HG02852 (cell line): ENCODE data around the gene UGT1A3.
"Not testable (repeated sequence)": the region's sequence is repeated elsewhere in the genome, so short reads cannot be mapped to it uniquely, and the experiment has no call there.

Source experiments
- ATAC-seq: cut with Tn5 transposase; IDR thresholded peaks from one replicate; pipeline ENCODE4 v1.9.1; 2021; ENCODE audit warnings: mild to moderate bottlenecking, moderate library complexity; ENCODE audit not compliant: unreplicated experiment

Gene UGT1A3

DNA sequence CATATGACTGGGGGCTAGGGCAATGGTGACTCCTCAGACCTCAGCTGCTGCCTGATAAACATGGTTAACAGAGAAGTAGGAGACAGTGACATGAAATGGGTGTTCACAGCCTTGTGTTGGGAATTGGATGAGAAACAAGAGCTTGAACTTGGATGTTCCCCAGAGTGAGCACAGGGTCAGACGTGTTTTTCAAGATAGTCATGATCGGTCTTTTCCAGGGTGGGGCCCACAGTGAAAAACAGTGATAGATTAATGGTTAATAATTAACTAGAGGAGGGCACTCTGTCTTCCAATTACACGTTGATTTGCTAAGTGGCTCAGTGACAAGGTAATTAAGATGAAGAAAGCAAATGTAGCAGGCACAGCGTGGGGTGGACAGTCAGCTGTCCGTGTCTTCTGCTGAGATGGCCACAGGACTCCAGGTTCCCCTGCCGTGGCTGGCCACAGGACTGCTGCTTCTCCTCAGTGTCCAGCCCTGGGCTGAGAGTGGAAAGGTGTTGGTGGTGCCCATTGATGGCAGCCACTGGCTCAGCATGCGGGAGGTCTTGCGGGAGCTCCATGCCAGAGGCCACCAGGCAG is at the start of gene UGT1A3:
Gene UGT1A3 (plus strand): TSS at position 320 of the 579 bp plus-strand sequence. CDS start 85 bp downstream, at position 405.
- ATAC-seq: no peak

DNA sequence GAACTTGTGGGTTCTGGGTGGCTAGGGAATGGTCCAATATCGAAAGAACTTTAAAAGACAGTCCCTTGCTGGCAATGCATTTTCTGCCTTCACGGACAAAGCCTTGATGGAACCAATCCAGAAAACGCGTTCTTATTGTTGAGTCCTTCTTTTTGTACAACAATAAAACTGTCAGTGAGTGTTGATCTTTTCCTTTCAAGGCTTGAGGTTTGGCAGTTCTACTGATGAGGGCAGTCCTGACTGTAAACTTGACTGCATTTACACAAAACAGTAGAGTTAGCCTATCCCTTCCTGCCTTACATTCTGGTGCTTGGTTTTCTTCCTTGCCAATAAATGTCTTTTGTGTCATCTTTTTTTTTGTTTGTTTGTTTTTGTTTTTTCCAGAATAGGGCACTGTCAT is 49.6 kb upstream of the UGT1A3 start:
- no peak for ATAC-seq

DNA sequence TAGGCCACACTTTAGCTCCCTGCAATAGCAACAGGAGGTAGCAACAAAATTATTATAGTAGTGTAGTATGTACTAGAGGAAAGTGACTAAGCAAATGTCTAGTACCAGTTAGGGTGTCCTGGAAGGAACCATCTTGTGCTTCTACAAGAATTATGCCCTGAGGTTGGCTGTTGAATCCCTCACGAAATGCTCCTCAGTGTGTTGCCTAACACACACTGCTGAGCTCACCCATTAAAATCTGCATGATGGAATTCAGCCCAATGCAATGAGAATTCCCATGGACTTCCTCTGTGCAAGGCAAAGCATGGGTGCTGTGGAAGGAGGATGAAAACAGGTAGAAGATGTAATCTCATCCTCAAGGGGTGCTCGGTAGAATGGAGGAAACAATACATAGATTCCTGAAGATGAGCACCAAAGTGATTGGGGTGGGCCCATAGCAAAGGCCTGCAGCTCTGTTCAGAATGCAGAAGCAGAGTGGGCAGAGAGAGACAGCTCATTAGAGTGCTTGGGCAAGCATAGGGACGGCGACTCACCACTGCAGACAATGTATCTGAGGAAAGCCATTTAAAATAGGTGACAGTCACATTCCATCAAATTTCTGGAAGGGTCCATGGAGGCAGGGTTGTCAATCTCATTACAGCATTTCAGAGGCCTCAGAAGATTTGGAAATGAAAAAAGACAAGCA is 48.3 kb upstream of the UGT1A3 start:
- no peak for ATAC-seq

DNA sequence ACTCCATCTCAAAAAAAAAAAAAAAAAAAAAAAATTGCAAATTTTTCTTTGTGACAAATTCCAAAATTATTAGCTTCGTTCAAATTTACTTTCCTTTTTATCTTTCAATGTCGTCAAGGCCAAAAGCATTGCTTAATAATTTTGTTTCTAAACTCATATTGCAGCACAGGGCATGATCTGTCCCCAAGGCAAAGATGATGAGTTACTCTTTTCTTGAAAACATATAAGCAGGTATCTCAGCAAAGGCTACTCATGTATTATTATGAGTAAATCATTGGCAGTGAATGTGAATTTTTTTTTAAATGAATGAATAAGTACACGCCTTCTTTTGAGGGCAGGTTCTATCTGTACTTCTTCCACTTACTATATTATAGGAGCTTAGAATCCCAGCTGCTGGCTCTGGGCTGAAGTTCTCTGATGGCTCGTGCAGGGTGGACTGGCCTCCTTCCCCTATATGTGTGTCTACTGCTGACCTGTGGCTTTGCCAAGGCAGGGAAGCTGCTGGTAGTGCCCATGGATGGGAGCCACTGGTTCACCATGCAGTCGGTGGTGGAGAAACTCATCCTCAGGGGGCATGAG is 47.2 kb upstream of the UGT1A3 start, which contains the start of gene UGT1A7:
Gene UGT1A7 (plus strand): TSS at position 381 of the 579 bp plus-strand sequence. CDS start 37 bp downstream, at position 418.
- no peak for ATAC-seq

DNA sequence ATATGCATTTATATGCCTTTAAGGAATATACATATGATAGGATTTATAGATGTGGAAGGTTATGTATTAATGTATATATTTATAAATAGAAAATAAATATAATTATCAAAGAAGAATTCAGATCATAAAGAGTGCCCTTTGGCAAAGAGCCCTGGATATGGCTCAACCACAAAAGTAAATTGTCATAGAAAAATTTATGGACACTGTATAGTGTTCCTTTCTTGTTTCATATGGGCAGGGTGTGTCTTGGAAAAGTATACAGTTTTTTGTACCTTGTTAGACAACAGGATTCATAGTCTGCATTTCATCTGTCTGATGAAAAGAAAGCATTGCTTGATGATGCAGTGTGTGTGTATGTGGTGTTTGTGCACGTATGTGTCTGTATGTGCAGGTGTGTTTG is 44.2 kb upstream of the UGT1A3 start:
- ATAC-seq: no peak

DNA sequence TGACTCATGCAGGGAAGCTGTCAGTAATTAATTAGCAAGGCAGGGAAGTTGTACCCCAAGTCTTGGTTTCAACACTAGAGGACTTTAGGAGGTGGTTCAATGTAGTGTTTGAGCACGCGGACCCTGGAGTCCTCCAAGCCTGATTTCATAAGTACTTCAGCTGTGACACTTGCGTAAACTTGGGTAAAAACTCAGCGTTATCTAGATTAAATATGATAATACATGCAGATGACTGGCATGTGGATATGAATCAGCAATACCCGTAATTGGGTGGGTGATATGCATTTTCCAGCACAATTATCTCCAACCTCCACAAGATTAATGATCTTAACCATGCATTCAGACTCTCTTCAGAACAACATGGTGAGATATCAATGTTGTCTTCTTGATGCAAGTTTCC is 41.9 kb upstream of the UGT1A3 start:
- ATAC-seq: no peak

DNA sequence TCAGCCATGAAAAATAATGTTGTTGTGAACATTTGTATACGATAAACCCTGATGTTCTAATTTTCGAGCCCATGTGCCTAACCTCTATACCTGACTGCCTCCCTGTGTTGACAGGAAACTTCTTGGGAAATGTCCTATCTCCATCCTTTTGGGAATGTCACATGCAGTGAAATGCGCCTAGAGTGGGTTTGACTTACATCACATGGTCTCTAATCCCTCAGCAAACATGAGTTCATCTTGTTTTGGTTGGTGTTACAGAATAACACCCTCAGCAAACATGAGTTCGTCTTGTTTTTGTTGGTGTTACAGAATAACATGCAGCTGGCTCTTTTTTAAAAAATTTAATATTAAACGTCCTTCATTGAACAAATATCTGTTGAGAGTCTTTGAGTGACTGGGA is 40.5 kb upstream of the UGT1A3 start:
- no peak for ATAC-seq

DNA sequence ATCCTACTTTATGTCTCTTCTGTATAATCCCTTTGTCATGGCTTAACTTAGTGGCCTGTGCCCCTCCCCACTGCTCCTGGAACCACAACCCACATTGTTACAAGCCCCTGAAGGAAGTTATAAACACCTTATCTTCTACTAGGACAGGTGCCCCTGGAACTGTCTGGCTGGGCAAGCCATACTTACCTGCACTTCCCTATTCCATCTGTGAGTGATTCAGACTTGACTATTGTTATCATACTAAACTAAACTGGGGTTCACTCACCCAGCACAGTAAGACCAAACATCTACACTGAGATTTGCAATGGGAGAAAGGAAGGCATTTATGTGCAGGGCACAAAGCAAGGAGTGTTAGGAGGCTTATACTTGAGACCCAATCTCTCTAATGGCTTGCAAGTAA is 39.8 kb upstream of the UGT1A3 start:
- ATAC-seq: no peak

DNA sequence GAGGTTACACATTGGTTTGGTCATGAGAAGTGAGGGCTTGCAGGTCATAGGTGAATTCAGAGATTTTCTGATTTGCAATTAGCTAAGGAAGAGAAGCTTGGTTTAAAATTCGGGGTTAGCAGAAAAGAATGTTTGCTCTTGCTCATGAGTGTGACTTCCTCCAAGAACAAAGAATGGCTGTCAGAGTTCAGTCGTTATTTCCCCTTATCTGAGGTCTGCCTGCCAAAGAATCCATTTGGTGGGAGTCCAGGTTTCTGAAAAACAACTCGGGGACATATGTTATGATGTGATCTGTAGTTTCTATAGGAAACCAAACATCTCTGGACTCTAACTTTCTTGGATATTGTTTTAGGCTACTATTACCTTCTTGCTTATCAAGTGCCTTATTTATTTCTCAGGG is 39.3 kb upstream of the UGT1A3 start:
- ATAC-seq: no peak

DNA sequence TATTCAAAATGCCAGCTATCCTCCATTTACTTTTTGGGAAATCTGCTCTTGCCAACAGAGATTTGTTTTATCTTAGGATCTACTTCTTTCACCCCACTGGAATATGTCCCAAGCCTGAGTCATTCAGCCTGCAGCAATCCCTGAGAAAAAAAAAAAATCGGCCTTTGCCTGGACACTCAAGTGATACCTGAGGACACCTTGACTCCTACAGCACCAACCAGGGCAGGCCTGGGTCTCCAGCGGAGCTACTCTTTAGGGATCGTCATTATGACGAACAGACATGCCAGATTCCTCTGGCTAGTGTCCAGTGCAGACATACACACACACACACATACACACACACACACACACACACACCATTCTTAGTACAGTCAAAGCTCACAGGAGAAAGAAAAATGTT is 38.4 kb upstream of the UGT1A3 start:
- ATAC-seq: no peak

DNA sequence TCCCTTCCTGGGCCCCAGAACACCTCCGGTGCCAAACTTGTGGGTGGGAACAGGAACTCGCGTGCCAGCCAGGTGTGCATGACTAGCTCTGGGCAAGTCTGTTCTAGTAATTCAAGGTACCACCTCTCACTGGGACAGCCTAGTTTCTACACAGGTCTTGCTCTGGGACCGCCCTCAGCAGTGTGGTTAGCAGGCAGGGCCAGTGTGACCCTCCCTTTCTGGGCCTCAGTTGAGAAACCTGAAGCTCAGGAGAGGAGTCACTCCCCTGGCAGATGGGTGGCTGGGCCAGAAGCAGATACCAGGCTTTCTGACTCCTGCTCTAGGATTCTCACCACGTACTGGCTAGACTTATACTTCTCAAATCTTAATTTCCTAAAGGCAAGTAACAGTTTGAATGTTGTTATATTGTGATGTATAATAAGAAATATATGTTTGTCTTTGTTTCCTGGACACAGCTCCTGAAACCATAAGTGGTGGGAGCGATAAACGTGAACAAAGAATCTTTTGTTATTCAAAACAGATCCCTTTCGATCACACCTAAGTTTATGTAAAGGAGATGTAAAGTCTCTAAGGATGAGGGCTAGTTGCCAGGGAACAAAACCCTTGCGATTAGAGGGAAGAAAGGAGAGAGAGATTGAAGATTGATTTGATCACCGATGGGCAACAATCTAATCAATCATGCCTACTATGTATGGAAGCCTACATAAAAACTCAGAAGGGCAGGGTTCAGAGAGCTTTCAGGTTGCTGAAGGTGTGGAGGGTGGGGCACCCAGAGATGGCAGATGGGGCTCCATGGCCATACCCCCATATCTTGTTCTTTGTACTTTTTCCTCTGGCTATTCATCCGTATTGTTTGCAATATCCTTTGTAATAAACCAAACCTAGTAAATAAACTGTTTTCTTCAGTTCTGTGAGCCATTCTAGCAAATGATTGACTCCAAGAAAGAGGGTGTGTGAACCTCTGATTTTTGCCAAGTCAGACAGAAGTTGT is 37.1 kb upstream of the UGT1A3 start:
- ATAC-seq: no peak

DNA sequence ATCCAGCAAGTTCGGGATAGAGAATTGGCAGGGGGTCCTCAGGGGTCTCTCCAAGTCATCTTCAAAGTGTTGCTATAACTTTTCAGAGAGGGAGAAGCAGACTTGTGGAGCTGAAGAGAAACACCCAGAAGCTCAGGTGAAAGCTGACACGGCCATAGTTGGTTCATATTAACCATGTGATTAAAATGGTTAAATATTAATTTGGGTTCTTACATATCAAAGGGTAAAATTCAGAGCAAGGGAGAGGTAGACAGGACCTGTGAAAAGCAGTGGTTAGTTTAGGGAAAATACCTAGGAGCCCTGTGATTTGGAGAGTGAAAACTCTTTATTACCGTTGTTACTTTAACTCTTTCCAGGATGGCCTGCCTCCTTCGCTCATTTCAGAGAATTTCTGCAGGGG is 36.2 kb upstream of the UGT1A3 start, which contains the start of gene UGT1A6:
Gene UGT1A6 (plus strand): TSS at position 243 of the 400 bp plus-strand sequence. CDS start 115 bp downstream, at position 358.
- ATAC-seq: no peak

GRCh38 chr2:233693963-233694362 is 34.9 kb upstream of the UGT1A3 start:
- no peak for ATAC-seq

DNA sequence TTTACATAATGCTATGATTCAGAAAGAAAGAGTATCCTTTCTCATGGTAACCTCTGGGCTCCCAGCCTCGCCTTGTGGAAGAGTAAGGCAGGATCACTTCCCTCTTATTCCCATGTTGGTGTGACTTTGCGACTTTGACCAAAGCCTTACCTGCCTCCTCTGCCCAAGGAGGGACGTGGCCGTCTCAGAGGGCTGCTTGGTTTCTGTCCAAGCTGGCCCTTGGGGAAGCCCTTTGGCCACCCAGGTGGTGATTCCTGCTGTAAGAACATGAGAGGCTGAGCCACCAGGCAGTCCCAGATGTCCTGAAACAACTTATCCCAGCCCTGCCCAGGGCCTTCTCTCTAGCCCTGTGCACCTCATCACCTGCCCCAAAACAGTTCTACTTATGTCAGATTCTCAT is 30.1 kb upstream of the UGT1A3 start:
- ATAC-seq: no peak

DNA sequence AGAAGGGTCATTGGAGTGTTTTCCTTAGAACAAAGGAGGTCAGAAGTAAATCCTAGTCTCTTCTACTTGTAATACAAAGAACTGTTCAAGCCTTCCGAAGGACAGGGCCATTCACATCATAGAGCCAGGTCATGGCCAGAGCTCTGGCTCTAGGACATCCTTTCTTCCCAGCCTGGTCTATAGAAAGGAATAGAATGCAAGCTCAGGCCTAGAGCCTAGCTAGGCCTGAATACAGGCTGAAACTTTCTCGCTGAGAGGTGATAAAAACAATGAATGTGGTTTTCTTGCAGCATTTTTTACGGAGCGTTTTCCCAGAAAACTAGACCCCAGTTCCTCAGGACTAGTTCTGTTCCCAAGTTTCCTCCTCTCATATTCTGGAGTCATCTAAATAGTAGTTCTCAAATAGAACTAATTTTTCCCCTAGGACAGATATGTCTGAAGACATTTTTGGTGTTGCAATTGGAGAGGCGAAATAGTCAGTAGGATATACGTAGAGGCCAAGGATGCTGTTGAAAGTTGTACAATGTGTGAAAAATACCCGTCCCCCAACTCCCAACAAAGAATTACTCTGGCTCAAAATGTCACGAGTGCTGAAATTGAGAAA is 29.3 kb upstream of the UGT1A3 start:
- ATAC-seq: no peak

DNA sequence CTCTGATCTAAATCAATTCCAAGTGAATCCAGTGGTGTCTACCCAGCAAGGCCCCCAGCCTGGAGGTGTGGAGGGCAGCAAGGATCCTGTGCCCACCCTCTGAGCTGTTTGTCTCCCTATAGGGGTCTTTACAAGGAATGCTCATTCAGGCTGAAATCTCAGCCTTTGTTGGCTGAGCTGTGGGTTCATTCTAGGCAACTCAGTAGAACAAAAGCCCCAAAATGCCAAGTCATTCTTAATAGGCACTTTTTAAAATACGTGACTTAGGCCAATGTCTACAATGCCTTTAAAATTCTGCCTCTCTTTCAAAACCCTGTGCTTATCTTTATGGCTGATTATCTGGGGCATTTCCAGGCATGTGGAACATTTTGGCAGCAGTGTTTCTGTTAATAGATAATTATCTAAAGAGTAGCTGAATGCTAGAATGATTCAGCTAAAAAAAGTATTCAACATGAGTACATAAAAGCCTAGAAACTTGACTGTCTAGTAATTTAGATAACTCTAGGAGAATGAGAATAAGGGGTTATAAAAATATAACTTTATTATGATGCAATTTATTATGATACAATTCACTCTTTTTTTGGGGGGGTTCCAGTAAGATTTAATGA is 28.7 kb upstream of the UGT1A3 start:
- no peak for ATAC-seq

- ATAC-seq: not testable (repeated sequence)
Observed at GRCh38 chr2:233700842-233701241, 28.0 kb upstream of the UGT1A3 start.

GRCh38 chr2:233702238-233702637 is 26.6 kb upstream of the UGT1A3 start:
- no peak for ATAC-seq

GRCh38 chr2:233705911-233706506 is 22.8 kb upstream of the UGT1A3 start:
- ATAC-seq: no peak

GRCh38 chr2:233706720-233707119 is 22.1 kb upstream of the UGT1A3 start:
- ATAC-seq: no peak
